Endodermal cell (in vitro differentiated cells): ENCODE measurements around the gene WSCD2. TPM values are rescaled to one million over a fixed set of nuclear protein-coding genes. Genes with fewer than 3 reads are reported as not detected.

Experiments used
- DNase-seq: peaks from one replicate; pipeline ENCODE4 v3.0.0-alpha.2; 2017
- H3K27ac ChIP-seq: 2 replicates; pipeline ENCODE4 v1.5.1; 2013; ENCODE audit warnings: mild to moderate bottlenecking, low read depth, low read length, moderate library complexity
- H3K27me3 ChIP-seq: 2 replicates; pipeline ENCODE4 v1.6.1; 2013; ENCODE audit warnings: mild to moderate bottlenecking, low read length, moderate library complexity; ENCODE audit not compliant: insufficient read depth, control insufficient read depth, poor library complexity, severe bottlenecking
- H3K36me3 ChIP-seq: 2 replicates; pipeline ENCODE4 v1.7.0; 2013; ENCODE audit warnings: mild to moderate bottlenecking, low read length, moderate library complexity; ENCODE audit not compliant: control insufficient read depth, insufficient read depth
- H3K4me1 ChIP-seq: one replicate; pipeline ENCODE4 v1.7.0; 2013; ENCODE audit warnings: low read length; ENCODE audit not compliant: control insufficient read depth, insufficient read depth
- H3K4me3 ChIP-seq: 2 replicates; pipeline ENCODE4 v1.5.1; 2013; ENCODE audit warnings: mild to moderate bottlenecking, low read length, moderate library complexity
- H3K9ac ChIP-seq: 2 replicates; pipeline ENCODE4 v1.6.1; 2013; ENCODE audit warnings: mild to moderate bottlenecking, low read length, moderate library complexity; ENCODE audit not compliant: poor library complexity, severe bottlenecking; ENCODE audit errors: extremely low read depth
- H3K9me3 ChIP-seq: 2 replicates; pipeline ENCODE4 v1.6.1; 2013; ENCODE audit warnings: mild to moderate bottlenecking, low read length, moderate library complexity; ENCODE audit not compliant: control insufficient read depth
- H3K27ac Mint-ChIP-seq: 2 replicates; pipeline ENCODE4 v1.8.0; 2020; ENCODE audit warnings: mixed read lengths
- H3K27me3 Mint-ChIP-seq: 2 replicates; pipeline ENCODE4 v1.8.0; 2021; ENCODE audit warnings: mild to moderate bottlenecking, mixed read lengths; ENCODE audit not compliant: insufficient read depth
- H3K36me3 Mint-ChIP-seq: 2 replicates; pipeline ENCODE4 v1.8.0; 2020; ENCODE audit warnings: low read depth, mixed read lengths
- H3K4me1 Mint-ChIP-seq: 2 replicates; pipeline ENCODE4 v1.8.0; 2020; ENCODE audit warnings: mixed read lengths
- H3K4me3 Mint-ChIP-seq: 2 replicates; pipeline ENCODE4 v1.8.0; 2020; ENCODE audit warnings: mild to moderate bottlenecking, moderate library complexity, mixed read lengths
- H3K9me3 Mint-ChIP-seq: 2 replicates; pipeline ENCODE4 v1.8.0; 2020; ENCODE audit warnings: mild to moderate bottlenecking, mixed read lengths
- WGBS, 2 experiments: methylation state at CpG; one replicate each; pipeline versions ENCODE4 v1.1.5 to v1.1.7; 2013; ENCODE audit warnings: missing lambda C conversion rate in 2 of 2, mixed read lengths in 1 of 2; ENCODE audit not compliant: insufficient coverage in 1 of 2, insufficient read length in 1 of 2; 5-methylcytosine and 5-hydroxymethylcytosine counted together
- total RNA-seq, 2 donors: library from RNA; stranded (reverse); fragmentation: NEBNext Ultra II Directional in 1 of 2; extraction: Animal tissue kit (Norgen Biotek cat#: 25700) in 1 of 2; gene quantifications; 2 replicates in 1 of 2; 3 replicates in 1 of 2; pipeline ENCODE4 v1.2.1, GENCODE V29; 2021
- TF ChIP-seq, protein P1 (sequence below): fragments of 200-600 bp; sonication (generic); conservative IDR thresholded peaks from 2 replicates; pipeline ENCODE4 v1.5.0; 2021; ENCODE audit warnings: antibody characterized with exemption, mild to moderate bottlenecking

The WSCD2 gene
- total RNA-seq, 2 donors from 2014 or later = 0.80 to 1.3 TPM

DNA sequence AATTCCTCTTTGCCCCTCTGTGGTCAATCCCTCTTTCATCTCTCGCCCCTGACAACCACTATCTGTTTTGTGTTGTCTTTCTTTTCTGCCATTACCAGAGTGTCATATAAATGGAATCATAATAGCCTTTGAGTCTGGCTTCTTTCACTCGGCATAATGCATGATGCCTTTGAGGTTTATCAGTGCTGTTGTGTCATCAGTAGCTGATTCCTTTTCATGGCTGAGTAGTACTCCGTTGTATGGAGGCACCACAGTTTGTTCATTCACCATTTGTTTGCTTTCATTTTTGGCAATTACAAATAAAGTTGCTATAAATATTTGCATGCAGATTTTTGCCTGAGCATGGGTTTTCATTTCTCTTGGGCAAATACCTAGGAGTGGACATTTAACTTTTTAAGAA lies 47.2 kb downstream of the WSCD2 start:
- Mint-ChIP-seq H3K36me3 (no peaks in the 10 kb centered on the region), H3K4me1 (peaks cover 20% of the 10 kb centered on the region)

DNA sequence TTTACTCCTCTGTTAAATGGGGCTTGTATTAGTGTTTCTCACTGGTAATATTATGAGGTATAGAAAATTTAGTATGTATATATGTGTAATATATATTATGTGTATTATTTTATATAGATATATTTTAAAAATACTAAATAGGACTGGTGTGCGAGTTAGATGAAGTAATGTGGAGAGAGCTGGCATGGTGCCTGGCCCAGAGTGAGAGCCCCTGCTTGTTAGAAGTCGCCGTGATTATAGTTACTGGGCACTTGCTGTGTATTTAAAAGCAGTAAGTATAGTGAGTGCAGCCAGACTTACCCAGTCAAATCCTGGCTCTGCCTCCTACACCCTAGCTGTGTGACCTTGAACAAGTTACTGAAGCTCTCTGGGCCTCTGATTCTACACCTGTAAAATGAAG lies 48.0 kb downstream of the WSCD2 start:
- TF ChIP-seq, protein P1, sequence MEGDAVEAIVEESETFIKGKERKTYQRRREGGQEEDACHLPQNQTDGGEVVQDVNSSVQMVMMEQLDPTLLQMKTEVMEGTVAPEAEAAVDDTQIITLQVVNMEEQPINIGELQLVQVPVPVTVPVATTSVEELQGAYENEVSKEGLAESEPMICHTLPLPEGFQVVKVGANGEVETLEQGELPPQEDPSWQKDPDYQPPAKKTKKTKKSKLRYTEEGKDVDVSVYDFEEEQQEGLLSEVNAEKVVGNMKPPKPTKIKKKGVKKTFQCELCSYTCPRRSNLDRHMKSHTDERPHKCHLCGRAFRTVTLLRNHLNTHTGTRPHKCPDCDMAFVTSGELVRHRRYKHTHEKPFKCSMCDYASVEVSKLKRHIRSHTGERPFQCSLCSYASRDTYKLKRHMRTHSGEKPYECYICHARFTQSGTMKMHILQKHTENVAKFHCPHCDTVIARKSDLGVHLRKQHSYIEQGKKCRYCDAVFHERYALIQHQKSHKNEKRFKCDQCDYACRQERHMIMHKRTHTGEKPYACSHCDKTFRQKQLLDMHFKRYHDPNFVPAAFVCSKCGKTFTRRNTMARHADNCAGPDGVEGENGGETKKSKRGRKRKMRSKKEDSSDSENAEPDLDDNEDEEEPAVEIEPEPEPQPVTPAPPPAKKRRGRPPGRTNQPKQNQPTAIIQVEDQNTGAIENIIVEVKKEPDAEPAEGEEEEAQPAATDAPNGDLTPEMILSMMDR = no peak
- Histone ChIP-seq H3K9ac (no peak overlapping the region), H3K4me1 (peaks cover 13% of the 10 kb centered on the region), H3K4me3 (no peak overlapping the region), H3K9me3 (peaks cover 14% of the 10 kb centered on the region), H3K27me3 (peaks cover 59% of the 10 kb centered on the region), H3K27ac (no peak overlapping the region), H3K36me3 (no peaks in the 10 kb centered on the region)
- H3K27me3 Mint-ChIP-seq = peaks cover 69% of the 10 kb centered on the region
- WGBS, 2 experiments = 93 to 100% methylated on average over 3 of the region's 3 CpGs
- peaks cover 11% of the 10 kb centered on the region for H3K9me3 Mint-ChIP-seq
- H3K4me1 Mint-ChIP-seq = peaks cover 28% of the 10 kb centered on the region
- no peak overlapping the region for H3K4me3 Mint-ChIP-seq
- H3K36me3 Mint-ChIP-seq = no peaks in the 10 kb centered on the region
- DNase-seq = no peak
- H3K27ac Mint-ChIP-seq = no peak overlapping the region

More for the DNA sequence above, 47.2 kb downstream of the WSCD2 start:
- no peak for DNase-seq
- Histone ChIP-seq H3K27ac (no peak overlapping the region), H3K9ac (no peak overlapping the region), H3K4me3 (no peak overlapping the region), H3K36me3 (no peaks in the 10 kb centered on the region), H3K27me3 (peaks cover 59% of the 10 kb centered on the region), H3K9me3 (peaks cover 14% of the 10 kb centered on the region), H3K4me1 (peaks cover 7% of the 10 kb centered on the region)
- H3K9me3 Mint-ChIP-seq = peaks cover 11% of the 10 kb centered on the region
- H3K27me3 Mint-ChIP-seq = peaks cover 64% of the 10 kb centered on the region
- 90 to 100% methylated on average over 2 to 3 of the region's 3 CpGs for WGBS, 2 experiments
- no peak overlapping the region for H3K27ac Mint-ChIP-seq
- TF ChIP-seq, protein P1 = no peak
- no peak overlapping the region for H3K4me3 Mint-ChIP-seq

DNA sequence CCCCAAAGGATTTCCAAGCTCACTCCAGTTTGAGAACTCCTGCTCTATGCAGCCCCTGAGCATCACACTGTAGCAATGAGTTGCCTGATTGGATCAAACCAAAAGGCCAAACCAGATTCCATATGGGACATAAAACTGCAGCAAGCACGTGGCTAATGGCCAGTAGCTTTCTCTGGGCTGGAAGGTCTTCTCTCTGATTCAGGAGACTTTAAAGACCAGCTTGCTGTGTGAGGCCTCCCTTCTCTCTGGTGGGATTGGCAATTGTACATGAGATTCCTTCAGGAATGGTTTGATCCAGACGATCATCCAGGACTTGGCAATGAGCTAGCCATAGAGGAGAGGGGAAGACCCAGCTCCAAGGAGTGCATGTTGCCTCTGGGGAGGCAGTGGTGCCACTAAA lies 50.2 kb downstream of the WSCD2 start:
- H3K9me3 ChIP-seq = peaks cover 14% of the 10 kb centered on the region
- peaks cover 40% of the 10 kb centered on the region for H3K4me1 Mint-ChIP-seq
- no peak overlapping the region for H3K27ac ChIP-seq
- no peak for DNase-seq
- H3K9me3 Mint-ChIP-seq = peaks cover 11% of the 10 kb centered on the region
- no peak overlapping the region for H3K9ac ChIP-seq
- peaks cover 84% of the 10 kb centered on the region for H3K27me3 Mint-ChIP-seq
- no peak overlapping the region for H3K4me3 ChIP-seq
- H3K27me3 ChIP-seq = peaks cover 73% of the 10 kb centered on the region
- TF ChIP-seq, protein P1 = no peak
- no peak overlapping the region for H3K27ac Mint-ChIP-seq
- H3K4me1 ChIP-seq = peaks cover 29% of the 10 kb centered on the region
- no peaks in the 10 kb centered on the region for H3K36me3 ChIP-seq
- H3K36me3 Mint-ChIP-seq = no peaks in the 10 kb centered on the region
- H3K4me3 Mint-ChIP-seq = no peak overlapping the region
- 60 to 90% methylated on average over 1 to 2 of the region's 2 CpGs for WGBS, 2 experiments
